ENCODE results near the gene ATP8B3.

DNA sequence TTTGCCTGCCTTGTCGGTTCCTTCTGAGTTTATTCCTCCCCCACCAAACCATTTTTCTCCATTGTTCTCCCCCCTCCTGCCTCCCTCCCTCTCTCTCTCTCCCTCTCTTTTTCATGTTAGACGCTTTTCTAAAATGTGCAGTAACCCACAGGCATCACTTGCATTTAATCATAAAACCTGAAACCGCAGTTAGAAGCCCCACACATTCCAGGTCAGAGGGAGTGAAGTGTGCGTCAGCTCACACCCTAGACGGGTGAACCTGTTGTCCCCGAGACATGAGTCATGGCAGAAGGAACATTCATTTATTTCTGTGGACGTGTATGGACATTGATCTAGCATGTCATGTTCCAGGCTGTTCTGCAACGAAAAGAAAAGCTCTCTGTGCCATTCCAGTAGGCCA, 38.9 kb downstream of the ATP8B3 start:
- no peak for TF ChIP-seq EZH2 (IDR thresholded peaks at IDR 0.05; ENCODE audit: insufficient read depth, low read length)
- TF ChIP-seq, protein P1, sequence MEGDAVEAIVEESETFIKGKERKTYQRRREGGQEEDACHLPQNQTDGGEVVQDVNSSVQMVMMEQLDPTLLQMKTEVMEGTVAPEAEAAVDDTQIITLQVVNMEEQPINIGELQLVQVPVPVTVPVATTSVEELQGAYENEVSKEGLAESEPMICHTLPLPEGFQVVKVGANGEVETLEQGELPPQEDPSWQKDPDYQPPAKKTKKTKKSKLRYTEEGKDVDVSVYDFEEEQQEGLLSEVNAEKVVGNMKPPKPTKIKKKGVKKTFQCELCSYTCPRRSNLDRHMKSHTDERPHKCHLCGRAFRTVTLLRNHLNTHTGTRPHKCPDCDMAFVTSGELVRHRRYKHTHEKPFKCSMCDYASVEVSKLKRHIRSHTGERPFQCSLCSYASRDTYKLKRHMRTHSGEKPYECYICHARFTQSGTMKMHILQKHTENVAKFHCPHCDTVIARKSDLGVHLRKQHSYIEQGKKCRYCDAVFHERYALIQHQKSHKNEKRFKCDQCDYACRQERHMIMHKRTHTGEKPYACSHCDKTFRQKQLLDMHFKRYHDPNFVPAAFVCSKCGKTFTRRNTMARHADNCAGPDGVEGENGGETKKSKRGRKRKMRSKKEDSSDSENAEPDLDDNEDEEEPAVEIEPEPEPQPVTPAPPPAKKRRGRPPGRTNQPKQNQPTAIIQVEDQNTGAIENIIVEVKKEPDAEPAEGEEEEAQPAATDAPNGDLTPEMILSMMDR (IDR thresholded peaks at IDR 0.05; ENCODE audit: insufficient read depth, low read depth, low read length) = no peak
